Mucosa of rectum (tissue), 2 donors: Measurements from ENCODE around the gene RIT1.
A peak's percentile ranks its signal among the peaks of the same experiment; 100 is the strongest.

Experiments used
- H3K27ac ChIP-seq, 2 donors: one replicate each; pipeline ENCODE4 v1.7.0; 2013; ENCODE audit warnings: inconsistent platforms in 2 of 2, low read depth in 2 of 2, low read length in 2 of 2
- H3K27me3 ChIP-seq, 2 donors: one replicate each; pipeline ENCODE4 v1.7.0; 2013; ENCODE audit warnings: low read length in 2 of 2; ENCODE audit not compliant: control insufficient read depth in 2 of 2, insufficient read depth in 2 of 2
- H3K36me3 ChIP-seq, 2 donors: one replicate each; pipeline ENCODE4 v1.7.0; 2013; ENCODE audit warnings: low read length in 2 of 2; ENCODE audit not compliant: control insufficient read depth in 2 of 2, insufficient read depth in 2 of 2
- H3K4me1 ChIP-seq, 2 donors: one replicate each; pipeline ENCODE4 v1.7.0; 2013; ENCODE audit warnings: low read length in 2 of 2, mild to moderate bottlenecking in 1 of 2; ENCODE audit not compliant: control insufficient read depth in 2 of 2, insufficient read depth in 2 of 2
- H3K4me3 ChIP-seq, 2 donors: one replicate each; pipeline ENCODE4 v1.7.0; 2013; ENCODE audit warnings: low read length in 2 of 2
- H3K9ac ChIP-seq, 2 donors: one replicate each; pipeline ENCODE4 v1.7.0; 2013; ENCODE audit warnings: low read length in 2 of 2, low read depth in 1 of 2, mild to moderate bottlenecking in 1 of 2
- H3K9me3 ChIP-seq, 2 donors: one replicate each; pipeline ENCODE4 v1.7.0; 2013; ENCODE audit warnings: low read length in 2 of 2; ENCODE audit not compliant: control insufficient read depth in 2 of 2
- donor health status: healthy.
- donor health status: Normal muscosa, but diverticular disease.

RIT1 gene

DNA sequence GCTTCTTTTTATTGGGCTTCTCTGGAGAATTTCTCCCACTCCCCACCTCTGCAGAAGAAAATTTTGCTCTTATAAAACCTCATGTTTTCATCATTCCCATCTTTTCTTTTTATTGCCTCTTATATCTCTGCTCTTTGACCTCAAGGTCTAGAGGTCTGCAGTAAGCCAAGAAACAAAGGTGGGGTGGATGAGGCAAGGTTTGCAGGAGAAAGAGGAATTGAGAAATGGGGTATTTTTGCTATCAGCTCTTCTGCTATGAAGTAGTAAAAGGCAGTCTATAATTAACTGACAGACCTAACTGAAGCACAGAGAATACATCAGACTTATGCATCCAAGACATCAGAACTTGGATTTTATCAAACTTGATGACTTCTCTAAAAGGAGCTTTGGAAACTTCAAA is 28.9 kb downstream of the RIT1 start:
- H3K4me3 ChIP-seq = no peak overlapping the region
- H3K9ac ChIP-seq = no peak overlapping the region
- no peak overlapping the region for H3K27ac ChIP-seq
- peaks cover 0 to 2% of the 10 kb centered on the region in 2 donors for H3K36me3 ChIP-seq
- peaks cover 0 to 2% of the 10 kb centered on the region in 2 donors for H3K4me1 ChIP-seq
- no peaks in the 10 kb centered on the region for H3K9me3 ChIP-seq
- H3K27me3 ChIP-seq = no peaks in the 10 kb centered on the region

- H3K27me3 ChIP-seq = no peaks in the 10 kb centered on the region
- peaks cover 0 to 2% of the 10 kb centered on the region in 2 donors for H3K36me3 ChIP-seq
- peaks cover 0 to 2% of the 10 kb centered on the region in 2 donors for H3K4me1 ChIP-seq
- H3K9ac ChIP-seq = no peak overlapping the region
- no peak overlapping the region for H3K4me3 ChIP-seq
- no peak overlapping the region for H3K27ac ChIP-seq
- H3K9me3 ChIP-seq = no peaks in the 10 kb centered on the region
Measured at GRCh38 chr1:155880950-155881349, 30.2 kb downstream of the RIT1 start.

DNA sequence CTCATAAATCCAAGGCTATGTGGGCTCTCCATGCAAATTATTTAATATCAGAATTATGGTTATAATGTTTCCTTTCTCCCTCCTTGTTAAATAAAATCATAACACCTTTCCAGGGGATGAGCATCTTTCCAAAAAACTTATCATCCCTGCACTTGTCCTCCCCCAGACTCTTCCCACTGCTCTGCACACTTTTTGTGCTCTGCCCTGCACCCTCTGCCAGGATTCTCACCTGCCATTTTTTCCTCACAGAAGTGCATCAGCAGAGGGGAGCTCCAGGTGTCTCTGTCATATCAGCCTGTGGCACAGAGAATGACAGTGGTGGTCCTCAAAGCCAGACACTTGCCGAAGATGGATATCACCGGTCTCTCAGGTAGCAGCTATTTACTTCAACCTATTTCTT is 30.9 kb downstream of the RIT1 start:
- H3K4me3 ChIP-seq = no peak overlapping the region
- no peak overlapping the region for H3K9ac ChIP-seq
- H3K36me3 ChIP-seq = peaks cover 0 to 2% of the 10 kb centered on the region in 2 donors
- H3K27ac ChIP-seq = no peak overlapping the region
- H3K27me3 ChIP-seq = no peaks in the 10 kb centered on the region
- H3K9me3 ChIP-seq = no peaks in the 10 kb centered on the region
- peaks cover 0 to 2% of the 10 kb centered on the region in 2 donors for H3K4me1 ChIP-seq

DNA sequence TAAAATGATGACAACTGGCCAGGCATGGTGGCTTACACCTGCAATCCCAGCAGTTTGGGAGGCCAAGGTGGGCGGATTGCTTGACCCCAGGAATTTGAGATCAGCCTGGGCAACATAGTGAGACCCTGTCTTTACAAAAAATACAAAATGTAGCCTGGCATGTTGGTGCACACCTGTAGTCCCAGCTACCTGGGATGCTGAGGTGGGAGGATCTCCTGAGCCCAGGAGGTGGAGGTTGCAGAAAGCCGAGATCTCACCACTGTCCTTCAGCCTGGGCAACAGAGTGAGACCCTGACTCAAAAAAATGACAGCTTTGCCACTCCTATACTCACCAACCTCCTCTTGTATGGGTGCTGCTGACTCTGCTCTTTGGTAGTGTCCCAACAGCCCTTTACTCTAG is 33.2 kb downstream of the RIT1 start:
- H3K4me3 ChIP-seq = no peak overlapping the region
- no peak overlapping the region for H3K9ac ChIP-seq
- peaks cover 0 to 2% of the 10 kb centered on the region in 2 donors for H3K36me3 ChIP-seq
- H3K4me1 ChIP-seq = peaks cover 0 to 2% of the 10 kb centered on the region in 2 donors
- H3K9me3 ChIP-seq = no peaks in the 10 kb centered on the region
- H3K27ac ChIP-seq = no peak overlapping the region
- no peaks in the 10 kb centered on the region for H3K27me3 ChIP-seq

GRCh38 chr1:155873860-155874259 is 37.3 kb downstream of the RIT1 start:
- H3K27me3 ChIP-seq = no peaks in the 10 kb centered on the region
- H3K36me3 ChIP-seq = no peaks in the 10 kb centered on the region
- no peak overlapping the region for H3K9ac ChIP-seq
- no peaks in the 10 kb centered on the region for H3K4me1 ChIP-seq
- no peak overlapping the region for H3K27ac ChIP-seq
- no peaks in the 10 kb centered on the region for H3K9me3 ChIP-seq
- H3K4me3 ChIP-seq = no peak overlapping the region

GRCh38 chr1:155872527-155872926 is 38.6 kb downstream of the RIT1 start:
- Histone ChIP-seq H3K9me3 (no peaks in the 10 kb centered on the region), H3K27ac (no peak overlapping the region), H3K36me3 (no peaks in the 10 kb centered on the region), H3K9ac (no peak overlapping the region), H3K4me3 (no peak overlapping the region), H3K27me3 (no peaks in the 10 kb centered on the region), H3K4me1 (no peaks in the 10 kb centered on the region)

GRCh38 chr1:155871390-155871789 is 39.8 kb downstream of the RIT1 start:
- no peaks in the 10 kb centered on the region for H3K9me3 ChIP-seq
- no peaks in the 10 kb centered on the region for H3K4me1 ChIP-seq
- no peak overlapping the region for H3K27ac ChIP-seq
- no peak overlapping the region for H3K9ac ChIP-seq
- H3K36me3 ChIP-seq = no peaks in the 10 kb centered on the region
- no peak overlapping the region for H3K4me3 ChIP-seq
- H3K27me3 ChIP-seq = no peaks in the 10 kb centered on the region

GRCh38 chr1:155867766-155868165 is 43.4 kb downstream of the RIT1 start:
- H3K4me1 ChIP-seq = no peaks in the 10 kb centered on the region
- H3K27ac ChIP-seq = no peak overlapping the region
- H3K4me3 ChIP-seq = no peak overlapping the region
- H3K36me3 ChIP-seq = no peaks in the 10 kb centered on the region
- H3K9ac ChIP-seq = no peak overlapping the region
- no peaks in the 10 kb centered on the region for H3K9me3 ChIP-seq
- no peaks in the 10 kb centered on the region for H3K27me3 ChIP-seq

GRCh38 chr1:155864393-155864792 is 46.8 kb downstream of the RIT1 start:
- Histone ChIP-seq H3K27me3 (no peaks in the 10 kb centered on the region), H3K4me1 (peaks cover 0 to 5% of the 10 kb centered on the region in 2 donors), H3K9ac (no peak overlapping the region), H3K4me3 (no peak overlapping the region), H3K36me3 (no peaks in the 10 kb centered on the region), H3K9me3 (no peaks in the 10 kb centered on the region), H3K27ac (no peak overlapping the region)

GRCh38 chr1:155861896-155862295 is 49.3 kb downstream of the RIT1 start:
- Histone ChIP-seq H3K36me3 (no peaks in the 10 kb centered on the region), H3K27me3 (no peaks in the 10 kb centered on the region), H3K9ac (no peak overlapping the region), H3K9me3 (no peaks in the 10 kb centered on the region), H3K4me1 (peaks cover 6 to 8% of the 10 kb centered on the region in 2 donors), H3K4me3 (no peak overlapping the region), H3K27ac (no peak overlapping the region)

DNA sequence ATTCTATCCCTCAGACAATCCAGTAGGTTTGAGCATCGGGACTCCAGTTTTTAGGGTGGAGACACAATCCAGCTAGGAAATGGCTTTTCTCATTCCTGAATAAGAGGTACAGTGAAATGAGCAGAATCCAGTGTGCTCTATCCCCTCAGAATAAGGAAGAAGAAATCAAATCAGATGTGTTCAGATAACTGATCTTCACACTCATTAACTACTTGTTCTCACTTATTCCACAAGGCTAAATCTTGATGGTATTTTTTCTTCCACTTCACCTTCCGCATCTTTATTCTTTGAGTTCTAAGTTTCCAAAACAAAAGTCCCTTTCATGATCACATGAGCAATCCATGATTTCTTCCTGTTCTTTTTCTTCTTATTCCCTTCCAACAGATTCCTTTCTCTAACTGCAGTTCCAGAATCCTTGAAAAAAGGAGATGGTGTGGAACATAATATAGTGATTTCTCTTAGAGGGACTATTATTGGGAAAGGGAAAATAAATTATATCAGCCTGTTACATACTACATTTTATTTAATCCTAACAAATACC is 50.1 kb downstream of the RIT1 start:
- peak overlapping the region; percentile 33 to 41 for H3K4me3 ChIP-seq
- H3K27ac ChIP-seq = peak overlapping the region; percentile 71 to 76
- H3K9ac ChIP-seq = peak overlapping the region; percentile 50 to 60
- H3K9me3 ChIP-seq = no peaks in the 10 kb centered on the region
- no peaks in the 10 kb centered on the region for H3K27me3 ChIP-seq
- H3K4me1 ChIP-seq = peaks cover 13 to 14% of the 10 kb centered on the region in 2 donors
- no peaks in the 10 kb centered on the region for H3K36me3 ChIP-seq
